K562 (cell line): ENCODE measurements around the gene FKBP15. TPM values are rescaled to one million over a fixed set of nuclear protein-coding genes. Genes with fewer than 3 reads are reported as not detected.

Experiments used
- ATAC-seq: fragments of 200-7000 bp; cut with Tn5 transposase; 3 replicates; pipeline ENCODE4 v1.9.1; 2020; ENCODE audit warnings: moderate library complexity
- BruUV-seq: library from RNA; stranded (reverse); fragments of 400-500 nt; replicated peaks from 2 replicates; lab custom pipeline; 2021; lab: Mats Ljungman, UMichigan
- CTCF ChIA-PET: fragments of 300-600 bp; formaldehyde crosslinking; extraction: SDS; loops from one replicate; lab custom pipeline; 2021; ENCODE audit warnings: low intra/inter-chr PET ratio; lab: Yijun Ruan, JAX
- POLR2A ChIA-PET: fragments of 300-600, 350-650 bp; sonication (Branson Sonifier 250); formaldehyde crosslinking; extraction: SDS; loops from one replicate; lab custom pipeline; 2021; ENCODE audit warnings: antibody characterized with exemption, inconsistent platforms; lab: Yijun Ruan, JAX
- DNase-seq, 4 experiments: peaks; one replicate each; pipeline versions ENCODE4 v3.0.0 to v3.0.0-alpha.2; 2011 to 2018; ENCODE audit warnings: low spot score in 3 of 4, mixed read lengths in 3 of 4; ENCODE audit errors: extremely low read depth in 1 of 4
- FAIRE-seq: peaks from 2 replicates; lab custom pipeline; 2011; peaks lifted over from hg19 to GRCh38; lab: Jason Lieb, UNC
- H2AFZ ChIP-seq: 2 replicates; pipeline ENCODE4 v1.6.0; 2011; ENCODE audit warnings: low read depth, low read length, control low read depth, inconsistent platforms
- H3K27ac ChIP-seq: fragments of 200-600 bp; 3 replicates; pipeline ENCODE4 v1.8.0; 2011; ENCODE audit warnings: low read depth, mild to moderate bottlenecking, control low read depth, inconsistent platforms, low read length, moderate library complexity, mixed read lengths; ENCODE audit errors: extremely low read depth
- H3K27me3 ChIP-seq, 2 experiments: fragments of 300-600 bp in 1 of 2; 2 replicates in 1 of 2; 3 replicates in 1 of 2; pipeline versions ENCODE4 v1.6.0 to v1.8.0; 2011; ENCODE audit warnings: inconsistent platforms in 2 of 2, low read length in 2 of 2, mild to moderate bottlenecking in 1 of 2, mixed read lengths in 1 of 2, moderate library complexity in 1 of 2; ENCODE audit not compliant: control insufficient read depth in 2 of 2, insufficient read depth in 2 of 2
- H3K36me3 ChIP-seq: fragments of 300-600 bp; 3 replicates; pipeline ENCODE4 v1.8.0; 2011; ENCODE audit warnings: mild to moderate bottlenecking, low read length, inconsistent platforms; ENCODE audit not compliant: control insufficient read depth, insufficient read depth
- H3K4me1 ChIP-seq, 2 experiments: fragments of 200-600 bp in 1 of 2; replicated peaks in 1 of 2; 2 replicates in 1 of 2; 3 replicates in 1 of 2; pipeline versions ENCODE4 v1.5.1 to v1.8.0; 2011; ENCODE audit warnings: inconsistent platforms in 2 of 2, low read length in 2 of 2, mild to moderate bottlenecking in 1 of 2, mixed read lengths in 1 of 2, moderate library complexity in 1 of 2; ENCODE audit not compliant: control insufficient read depth in 2 of 2, insufficient read depth in 2 of 2
- H3K4me2 ChIP-seq: 2 replicates; pipeline ENCODE4 v1.6.1; 2011; ENCODE audit warnings: low read length, control low read depth, inconsistent platforms, mixed read lengths; ENCODE audit not compliant: insufficient read depth
- H3K4me3 ChIP-seq: fragments of 200-600 bp; sonication (generic), shearing (Covaris generic); 2 replicates; pipeline ENCODE4 v1.5.1; 2016; ENCODE audit warnings: control low read depth, inconsistent platforms
- H3K79me2 ChIP-seq: fragments of 200-600 bp; 3 replicates; pipeline ENCODE4 v1.8.0; 2011; ENCODE audit warnings: low read length, inconsistent platforms; ENCODE audit not compliant: control insufficient read depth, insufficient read depth
- H3K9ac ChIP-seq, 2 experiments: 2 replicates each; pipeline versions ENCODE4 v1.6.0 to v1.6.1; 2011; ENCODE audit warnings: low read depth in 2 of 2, low read length in 2 of 2, control low read depth in 1 of 2, inconsistent platforms in 1 of 2, mild to moderate bottlenecking in 1 of 2, mixed read lengths in 1 of 2; ENCODE audit not compliant: insufficient read depth in 1 of 2
- H3K9me1 ChIP-seq: one replicate; pipeline ENCODE4 v1.6.0; 2011; ENCODE audit warnings: inconsistent platforms, mild to moderate bottlenecking, low read length, moderate library complexity; ENCODE audit not compliant: control insufficient read depth, insufficient read depth
- H3K9me3 ChIP-seq: replicated peaks from 2 replicates; pipeline ENCODE4 v1.5.1; 2011; ENCODE audit warnings: low read depth, low read length, inconsistent platforms; ENCODE audit not compliant: control insufficient read depth, insufficient read depth
- H4K20me1 ChIP-seq: replicated peaks from 2 replicates; pipeline ENCODE4 v1.6.1; 2011; ENCODE audit warnings: low read length, inconsistent platforms, mixed read lengths; ENCODE audit not compliant: control insufficient read depth, insufficient read depth
- DPF2 ChIP-seq: fragments of 450-650 bp; IDR thresholded peaks from 2 replicates; pipeline ENCODE4 v1.6.1; 2016
- MAZ ChIP-seq, 2 experiments: fragments of 450-650 bp in 1 of 2; sonication (generic) in 1 of 2; formaldehyde crosslinking; IDR thresholded peaks in 1 of 2; conservative IDR thresholded peaks in 1 of 2; 2 replicates each; pipeline versions ENCODE4 v1.4.0 to v1.5.0; 2020; ENCODE audit warnings: mild to moderate bottlenecking in 1 of 2, missing genetic modification reagents in 1 of 2
- MTA1 ChIP-seq: fragments of 450-650 bp; IDR thresholded peaks from 2 replicates; pipeline ENCODE4 v1.6.1; 2017; ENCODE audit warnings: borderline replicate concordance
- PPARD ChIP-seq: fragments of 250-450 bp; sonication (Bioruptor Pico); IDR thresholded peaks from 2 replicates; pipeline ENCODE4 v1.8.0; 2022; ENCODE audit warnings: inconsistent platforms, mild to moderate bottlenecking, moderate library complexity
- PTBP1 ChIP-seq: fragments of 200-400 bp; formaldehyde crosslinking; IDR thresholded peaks from 2 replicates; pipeline ENCODE4 v1.6.1; 2017; ENCODE audit warnings: low read depth, low read length
- TSC22D4 ChIP-seq: fragments of 450-650 bp; IDR thresholded peaks from 2 replicates; pipeline ENCODE4 v1.6.1; 2016; ENCODE audit warnings: missing genetic modification characterization, missing biosample characterization, control low read depth
- WGBS: fragments of 100-300 bp; shearing (Covaris generic); methylation state at CpG from one replicate; pipeline ENCODE4 v1.1.6; 2016; ENCODE audit warnings: low coverage, mixed read lengths; ENCODE audit not compliant: insufficient coverage; ENCODE audit errors: missing lambda C conversion rate; 5-methylcytosine and 5-hydroxymethylcytosine counted together
- in situ Hi-C: fragments of 300-500 bp; cut with MboI; formaldehyde crosslinking; loops from 4 replicates; pipeline ENCODE4 v1.15.0; 2018; ENCODE audit warnings: inconsistent platforms, mixed read lengths
- intact Hi-C: fragments of 100-400 bp; cut with micrococcal nuclease; formaldehyde crosslinking; loops from 2 replicates; pipeline ENCODE4 v1.14.2; 2022
- polyA plus RNA-seq, 8 experiments: library from polyadenylated mRNA; depleted of rRNA in 4 of 8; stranded (reverse) in 5 of 8; unstranded in 3 of 8; fragments of >200 nt; fragmentation: Nextera tagmentation in 2 of 8; fragmentation: Illumina TruSeq in 1 of 8; extraction: Ambion mirVana in 2 of 8; extraction: Trizol in 1 of 8; gene quantifications; 2 replicates each; pipeline versions ENCODE4 v1.2.1 to v1.2.3, GENCODE V29; 2011 to 2014; ENCODE audit warnings: inconsistent platforms in 1 of 8, missing spikeins in 1 of 8
- total RNA-seq, 7 experiments: library from RNA; depleted of rRNA in 6 of 7; stranded (reverse); fragments of >200 nt in 6 of 7; fragmentation: Illumina TruSeq in 2 of 7; extraction: Trizol in 2 of 7; gene quantifications; 2 replicates each; pipeline versions ENCODE4 v1.2.1 to v1.2.3, GENCODE V29; 2011 to 2021; ENCODE audit warnings: low replicate concordance in 1 of 7
- TF ChIP-seq, protein P1 (sequence below), 3 experiments: fragments of 200-800 bp in 1 of 3; fragments of 250-450 bp in 1 of 3; fragments of 450-650 bp in 1 of 3; sonication (Bioruptor Pico) in 1 of 3; sonication (Bioruptor generic) in 1 of 3; formaldehyde crosslinking in 1 of 3; IDR thresholded peaks; 2 replicates each; pipeline versions ENCODE4 v1.6.1 to v1.8.0; 2016 to 2022; ENCODE audit warnings: mild to moderate bottlenecking in 2 of 3, missing genetic modification characterization in 2 of 3, missing compliant biosample characterization in 1 of 3, moderate library complexity in 1 of 3
- TF ChIP-seq, protein P2 (sequence below): fragments of 450-650 bp; conservative IDR thresholded peaks from 2 replicates; pipeline ENCODE4 v1.6.1; 2016; ENCODE audit warnings: missing genetic modification characterization, low read depth, mild to moderate bottlenecking, missing compliant biosample characterization, moderate library complexity
- TF ChIP-seq, protein P3 (sequence below): fragments of 450-650 bp; IDR thresholded peaks from 2 replicates; pipeline ENCODE4 v1.6.1; 2016; ENCODE audit warnings: mild to moderate bottlenecking
- TF ChIP-seq, protein P4 (sequence below): fragments of 250-450 bp; sonication (Bioruptor Pico); IDR thresholded peaks from 2 replicates; pipeline ENCODE4 v1.8.0; 2022; ENCODE audit warnings: inconsistent platforms, mild to moderate bottlenecking, moderate library complexity, borderline replicate concordance

The FKBP15 gene
- total and polyA plus RNA-seq, 9 of the 15 experiments (the other 6 are each of a cell fraction or from before 2014, with no cell fraction given) = 8.7 to 38.0 (median 18.9) TPM

DNA sequence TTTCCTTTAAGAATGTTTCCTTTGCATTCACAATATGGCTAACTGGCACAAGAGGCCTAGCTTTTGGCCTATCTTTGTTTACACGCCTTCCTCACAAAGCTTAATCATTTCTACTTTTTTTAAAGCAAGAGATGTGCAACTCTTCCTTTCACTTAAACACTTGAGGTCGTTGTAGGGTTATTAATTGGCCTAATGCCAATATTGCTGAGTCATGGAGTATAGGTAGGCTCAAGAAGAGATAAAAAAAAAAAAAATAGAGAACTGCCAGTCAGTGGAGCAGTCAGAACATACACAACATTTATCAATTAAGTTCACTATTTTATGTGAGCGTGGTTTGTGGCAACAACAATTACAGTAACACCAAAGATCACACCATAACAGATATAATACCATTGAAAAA lies 5.9 kb downstream of the FKBP15 start (continued):
- TF ChIP-seq, protein P1, sequence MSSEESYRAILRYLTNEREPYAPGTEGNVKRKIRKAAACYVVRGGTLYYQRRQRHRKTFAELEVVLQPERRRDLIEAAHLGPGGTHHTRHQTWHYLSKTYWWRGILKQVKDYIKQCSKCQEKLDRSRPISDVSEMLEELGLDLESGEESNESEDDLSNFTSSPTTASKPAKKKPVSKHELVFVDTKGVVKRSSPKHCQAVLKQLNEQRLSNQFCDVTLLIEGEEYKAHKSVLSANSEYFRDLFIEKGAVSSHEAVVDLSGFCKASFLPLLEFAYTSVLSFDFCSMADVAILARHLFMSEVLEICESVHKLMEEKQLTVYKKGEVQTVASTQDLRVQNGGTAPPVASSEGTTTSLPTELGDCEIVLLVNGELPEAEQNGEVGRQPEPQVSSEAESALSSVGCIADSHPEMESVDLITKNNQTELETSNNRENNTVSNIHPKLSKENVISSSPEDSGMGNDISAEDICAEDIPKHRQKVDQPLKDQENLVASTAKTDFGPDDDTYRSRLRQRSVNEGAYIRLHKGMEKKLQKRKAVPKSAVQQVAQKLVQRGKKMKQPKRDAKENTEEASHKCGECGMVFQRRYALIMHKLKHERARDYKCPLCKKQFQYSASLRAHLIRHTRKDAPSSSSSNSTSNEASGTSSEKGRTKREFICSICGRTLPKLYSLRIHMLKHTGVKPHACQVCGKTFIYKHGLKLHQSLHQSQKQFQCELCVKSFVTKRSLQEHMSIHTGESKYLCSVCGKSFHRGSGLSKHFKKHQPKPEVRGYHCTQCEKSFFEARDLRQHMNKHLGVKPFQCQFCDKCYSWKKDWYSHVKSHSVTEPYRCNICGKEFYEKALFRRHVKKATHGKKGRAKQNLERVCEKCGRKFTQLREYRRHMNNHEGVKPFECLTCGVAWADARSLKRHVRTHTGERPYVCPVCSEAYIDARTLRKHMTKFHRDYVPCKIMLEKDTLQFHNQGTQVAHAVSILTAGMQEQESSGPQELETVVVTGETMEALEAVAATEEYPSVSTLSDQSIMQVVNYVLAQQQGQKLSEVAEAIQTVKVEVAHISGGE (CRISPR knock-in tag; IDR thresholded peaks at IDR 0.05) = no peak
- TF ChIP-seq PTBP1 (no peak), MAZ (CRISPR knock-in tag; conservative IDR thresholded peaks at IDR 0.05 in 1 of 2, IDR thresholded peaks at IDR 0.05 in 1 of 2) (no peak), TSC22D4 (no peak)

DNA sequence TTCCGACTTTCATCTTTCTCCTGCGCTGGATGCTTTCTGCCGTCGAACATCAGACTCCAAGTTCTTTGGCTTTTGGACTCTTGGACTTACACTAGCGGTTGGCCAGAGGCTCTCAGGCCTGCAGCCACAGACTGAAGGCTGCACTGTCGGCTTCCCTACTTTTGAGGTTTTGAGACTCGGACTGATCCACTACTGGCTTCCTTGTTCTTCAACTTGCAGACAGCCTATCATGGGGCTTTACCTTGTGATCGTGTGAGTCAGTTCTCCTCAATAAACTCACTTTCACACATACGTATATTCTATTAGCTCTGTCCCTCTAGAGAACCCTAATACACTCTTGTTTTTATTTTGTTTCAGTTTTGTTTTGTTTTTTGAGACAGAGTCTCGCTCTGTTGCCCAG lies 10.3 kb downstream of the FKBP15 start:
- H3K4me1 ChIP-seq = no peaks in the 10 kb centered on the region
- ChIA-PET CTCF (no interaction called here), POLR2A (no interaction called here)
- H4K20me1 ChIP-seq = no peaks in the 10 kb centered on the region
- no peak overlapping the region for H3K27ac ChIP-seq
- 96% methylated on average over 10 of the region's 10 CpGs for WGBS
- H3K79me2 ChIP-seq = no peaks in the 10 kb centered on the region; the same call in 2 of the 3 replicates
- no peaks in the 10 kb centered on the region for H3K9me1 ChIP-seq
- ATAC-seq (no peak), DNase-seq (no peak), FAIRE-seq (no peak)
- H2AFZ ChIP-seq = no peak overlapping the region
- in situ Hi-C loops = no loop called here
- peaks cover 48% of the 10 kb centered on the region; the same call in 2 of the 3 replicates for H3K36me3 ChIP-seq
- H3K9me3 ChIP-seq = no peaks in the 10 kb centered on the region
- H3K4me3 ChIP-seq = no peak overlapping the region
- BruUV-seq = no TSS peak
- no peak overlapping the region for H3K4me2 ChIP-seq
- no peak overlapping the region for H3K9ac ChIP-seq
- intact Hi-C loops = no loop called here
- H3K27me3 ChIP-seq = no peaks in the 10 kb centered on the region
- TF ChIP-seq DPF2 = no peak
- no peak for TF ChIP-seq MTA1
- no peak for TF ChIP-seq PPARD (CRISPR knock-in tag)
- TF ChIP-seq, protein P2, sequence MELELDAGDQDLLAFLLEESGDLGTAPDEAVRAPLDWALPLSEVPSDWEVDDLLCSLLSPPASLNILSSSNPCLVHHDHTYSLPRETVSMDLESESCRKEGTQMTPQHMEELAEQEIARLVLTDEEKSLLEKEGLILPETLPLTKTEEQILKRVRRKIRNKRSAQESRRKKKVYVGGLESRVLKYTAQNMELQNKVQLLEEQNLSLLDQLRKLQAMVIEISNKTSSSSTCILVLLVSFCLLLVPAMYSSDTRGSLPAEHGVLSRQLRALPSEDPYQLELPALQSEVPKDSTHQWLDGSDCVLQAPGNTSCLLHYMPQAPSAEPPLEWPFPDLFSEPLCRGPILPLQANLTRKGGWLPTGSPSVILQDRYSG (tag) = no peak
- TF ChIP-seq, protein P3, sequence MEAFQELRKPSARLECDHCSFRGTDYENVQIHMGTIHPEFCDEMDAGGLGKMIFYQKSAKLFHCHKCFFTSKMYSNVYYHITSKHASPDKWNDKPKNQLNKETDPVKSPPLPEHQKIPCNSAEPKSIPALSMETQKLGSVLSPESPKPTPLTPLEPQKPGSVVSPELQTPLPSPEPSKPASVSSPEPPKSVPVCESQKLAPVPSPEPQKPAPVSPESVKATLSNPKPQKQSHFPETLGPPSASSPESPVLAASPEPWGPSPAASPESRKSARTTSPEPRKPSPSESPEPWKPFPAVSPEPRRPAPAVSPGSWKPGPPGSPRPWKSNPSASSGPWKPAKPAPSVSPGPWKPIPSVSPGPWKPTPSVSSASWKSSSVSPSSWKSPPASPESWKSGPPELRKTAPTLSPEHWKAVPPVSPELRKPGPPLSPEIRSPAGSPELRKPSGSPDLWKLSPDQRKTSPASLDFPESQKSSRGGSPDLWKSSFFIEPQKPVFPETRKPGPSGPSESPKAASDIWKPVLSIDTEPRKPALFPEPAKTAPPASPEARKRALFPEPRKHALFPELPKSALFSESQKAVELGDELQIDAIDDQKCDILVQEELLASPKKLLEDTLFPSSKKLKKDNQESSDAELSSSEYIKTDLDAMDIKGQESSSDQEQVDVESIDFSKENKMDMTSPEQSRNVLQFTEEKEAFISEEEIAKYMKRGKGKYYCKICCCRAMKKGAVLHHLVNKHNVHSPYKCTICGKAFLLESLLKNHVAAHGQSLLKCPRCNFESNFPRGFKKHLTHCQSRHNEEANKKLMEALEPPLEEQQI = no peak
- TF ChIP-seq, protein P4, sequence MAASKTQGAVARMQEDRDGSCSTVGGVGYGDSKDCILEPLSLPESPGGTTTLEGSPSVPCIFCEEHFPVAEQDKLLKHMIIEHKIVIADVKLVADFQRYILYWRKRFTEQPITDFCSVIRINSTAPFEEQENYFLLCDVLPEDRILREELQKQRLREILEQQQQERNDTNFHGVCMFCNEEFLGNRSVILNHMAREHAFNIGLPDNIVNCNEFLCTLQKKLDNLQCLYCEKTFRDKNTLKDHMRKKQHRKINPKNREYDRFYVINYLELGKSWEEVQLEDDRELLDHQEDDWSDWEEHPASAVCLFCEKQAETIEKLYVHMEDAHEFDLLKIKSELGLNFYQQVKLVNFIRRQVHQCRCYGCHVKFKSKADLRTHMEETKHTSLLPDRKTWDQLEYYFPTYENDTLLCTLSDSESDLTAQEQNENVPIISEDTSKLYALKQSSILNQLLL (CRISPR knock-in tag) = no peak
